GM18520 (cell line): ENCODE data around the gene CYTH2.

ENCODE experiments used
- ATAC-seq: cut with Tn5 transposase; IDR thresholded peaks from one replicate; pipeline ENCODE4 v1.9.1; 2021; ENCODE audit not compliant: unreplicated experiment

The CYTH2 gene

DNA sequence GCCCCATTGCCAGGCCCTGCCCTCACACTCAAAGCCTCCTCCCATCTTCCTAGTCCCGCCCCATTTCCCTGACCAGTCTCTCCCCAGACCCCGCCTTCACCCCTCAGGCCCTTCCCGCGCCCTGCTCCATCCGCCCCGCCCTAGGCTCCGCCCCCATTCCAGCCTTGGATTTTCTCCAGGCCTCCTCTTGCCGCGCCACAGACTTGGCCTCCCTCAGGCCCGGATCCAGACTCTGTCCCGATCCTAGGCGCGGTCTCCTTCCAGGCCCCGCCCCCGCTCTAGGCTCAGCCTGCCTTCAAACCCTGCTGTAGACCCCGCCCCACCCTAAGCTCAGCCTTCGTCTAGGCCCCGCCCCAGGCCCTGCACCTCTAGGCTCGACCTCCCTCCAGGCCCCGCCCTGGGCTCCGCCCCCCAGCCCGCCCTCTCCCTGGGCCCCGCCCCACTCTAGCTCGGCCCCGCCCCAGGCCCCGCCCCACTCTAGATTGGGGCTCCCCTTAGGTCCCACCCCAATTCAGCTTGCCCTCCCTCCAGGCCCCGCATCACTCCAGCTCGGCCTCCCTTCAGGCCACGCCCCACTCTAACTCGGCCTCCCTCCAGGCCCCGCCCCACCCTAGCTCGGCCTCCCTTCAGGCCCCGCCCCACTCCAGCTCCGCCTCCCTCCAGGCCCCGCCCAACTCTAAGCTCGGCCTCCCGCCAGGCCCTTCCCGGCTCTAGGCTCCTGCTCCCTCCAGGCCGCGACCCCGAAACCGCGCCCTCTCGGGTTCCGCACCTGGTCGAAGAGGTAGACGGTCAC is 24.0 kb downstream of the CYTH2 start:
- peak; percentile 48 for ATAC-seq

DNA sequence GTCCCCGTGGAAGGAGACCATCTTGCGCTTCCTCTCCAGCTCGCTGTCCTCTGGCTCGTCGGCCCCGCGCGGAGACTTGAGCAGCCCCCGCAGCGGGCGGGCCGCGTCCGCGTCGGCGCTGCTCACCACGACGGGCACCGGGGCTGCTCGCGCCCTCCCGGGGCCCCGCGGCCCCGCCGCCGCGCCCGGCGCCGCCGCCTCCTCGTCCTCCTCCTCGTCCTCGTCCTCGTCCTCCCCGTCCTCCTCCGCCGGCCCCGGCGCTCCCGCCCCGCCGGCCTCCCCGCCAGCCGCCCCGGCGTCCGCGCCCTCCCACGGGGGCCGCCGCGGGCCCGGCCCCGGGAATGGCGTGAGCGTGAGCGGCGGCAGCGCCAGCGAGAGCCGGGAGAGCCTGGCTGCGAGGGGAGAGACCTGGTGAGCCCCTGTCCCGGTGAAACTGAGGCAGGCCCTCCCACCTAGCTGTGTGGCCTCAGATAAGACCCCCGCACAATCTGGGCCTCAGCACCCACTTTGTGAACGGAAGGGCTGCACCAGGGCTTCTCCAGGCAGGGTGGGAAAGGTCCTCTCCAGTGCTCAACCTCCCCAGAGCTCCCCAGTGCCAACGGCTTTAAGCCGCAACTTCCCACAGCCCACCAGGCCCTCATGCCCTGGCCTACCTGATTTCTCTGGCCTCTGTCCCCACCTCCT is 24.7 kb downstream of the CYTH2 start:
- peak; percentile 4 for ATAC-seq

DNA sequence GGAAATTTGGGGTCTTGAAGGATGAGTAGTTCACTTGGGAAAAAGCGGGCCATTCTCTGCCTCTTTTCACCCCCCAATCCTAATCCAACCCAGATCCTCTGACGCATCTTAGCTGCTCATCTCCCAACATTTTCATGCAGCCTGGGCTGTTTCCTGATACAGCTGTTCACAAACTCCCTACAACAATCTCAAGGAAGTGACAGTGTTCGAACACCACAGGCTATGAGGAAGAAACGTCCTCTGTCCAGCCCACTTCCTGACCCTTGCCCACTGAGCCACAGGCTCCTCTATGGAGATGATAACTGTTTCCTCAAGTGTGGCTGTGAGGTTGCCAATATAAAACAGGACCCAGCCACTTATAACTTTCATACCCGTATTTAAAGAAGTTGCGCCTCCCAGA is 26.2 kb downstream of the CYTH2 start:
- no peak for ATAC-seq

DNA sequence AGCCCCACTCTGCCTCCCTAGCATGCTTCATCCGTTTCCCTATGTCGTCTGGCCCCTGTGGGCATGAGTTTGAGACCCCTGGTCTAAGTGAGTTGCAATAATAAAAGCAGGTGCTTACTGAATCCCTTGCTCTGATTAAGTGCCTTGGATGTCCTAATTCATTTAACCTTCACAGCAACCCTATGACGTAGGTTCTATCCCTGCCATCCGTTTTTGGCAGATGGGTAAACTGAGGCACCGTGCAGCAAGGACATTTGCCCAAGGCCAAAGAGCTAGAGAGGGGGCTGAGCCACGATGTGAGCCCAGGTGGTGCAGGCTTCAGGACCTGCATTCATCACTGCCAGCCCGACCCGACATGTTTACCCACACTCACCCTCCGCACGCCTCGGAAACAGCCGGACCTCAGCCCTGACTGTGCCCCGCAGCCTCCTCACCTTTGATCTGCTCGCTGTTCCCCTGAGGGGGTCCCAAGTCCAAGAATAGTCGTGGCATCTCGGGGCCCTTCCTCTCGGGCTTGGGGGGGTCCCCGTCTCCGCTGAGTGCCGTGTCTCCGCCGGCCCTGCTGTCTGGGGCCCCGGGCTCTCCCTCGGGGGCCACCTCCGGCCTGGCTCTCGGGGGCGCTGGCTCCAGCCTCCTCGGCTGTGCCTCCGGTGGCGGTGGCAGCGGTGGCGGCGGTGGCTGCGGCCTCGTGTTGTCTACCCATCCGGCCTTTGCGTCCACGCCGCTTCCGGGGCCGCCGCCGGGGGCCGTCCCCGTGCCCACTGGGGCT is 28.0 kb downstream of the CYTH2 start:
- ATAC-seq: no peak

DNA sequence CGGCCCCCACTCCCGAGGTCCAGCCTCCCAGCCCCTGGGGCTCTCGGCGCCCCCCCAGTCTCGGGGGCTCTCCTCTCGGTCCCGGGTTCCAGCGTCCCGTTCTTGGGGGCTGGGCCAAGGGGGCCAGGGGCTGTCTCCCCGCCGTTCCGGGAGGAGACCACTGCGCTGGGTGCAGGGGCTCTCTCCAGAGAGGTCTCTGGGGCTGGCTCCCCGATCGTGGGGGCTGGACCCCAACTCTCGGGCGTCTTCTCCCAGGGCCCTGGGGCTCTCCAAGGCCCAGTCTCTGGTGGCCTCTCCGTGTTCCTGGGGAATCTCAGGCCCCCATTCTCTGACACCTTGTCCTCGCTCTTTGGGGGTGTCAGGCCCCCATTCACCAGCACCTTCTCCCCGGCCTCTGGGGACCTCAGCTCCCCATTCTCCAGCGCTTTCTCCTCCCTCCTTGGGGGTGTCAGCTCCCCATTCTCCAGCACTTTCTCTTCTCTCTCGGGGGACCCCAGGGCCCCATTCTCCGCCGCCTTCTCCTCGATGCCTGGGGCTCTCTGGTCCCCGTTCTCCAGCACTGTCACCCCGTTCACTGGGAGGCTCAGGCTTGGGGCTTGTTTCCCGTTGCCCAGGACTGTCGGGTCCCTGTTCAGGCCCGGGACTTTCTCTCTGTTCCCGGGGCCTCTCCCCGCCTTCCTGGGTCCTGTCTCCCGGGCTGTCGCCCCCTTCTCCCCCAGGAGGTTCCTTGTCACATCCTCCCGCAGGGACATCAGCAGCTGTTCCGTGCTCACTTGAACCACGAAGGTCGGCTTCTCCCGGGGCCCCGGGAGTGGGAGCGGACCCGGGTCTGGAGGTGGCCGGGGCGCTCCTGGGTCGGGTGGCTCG is 28.8 kb downstream of the CYTH2 start:
- no peak for ATAC-seq

DNA sequence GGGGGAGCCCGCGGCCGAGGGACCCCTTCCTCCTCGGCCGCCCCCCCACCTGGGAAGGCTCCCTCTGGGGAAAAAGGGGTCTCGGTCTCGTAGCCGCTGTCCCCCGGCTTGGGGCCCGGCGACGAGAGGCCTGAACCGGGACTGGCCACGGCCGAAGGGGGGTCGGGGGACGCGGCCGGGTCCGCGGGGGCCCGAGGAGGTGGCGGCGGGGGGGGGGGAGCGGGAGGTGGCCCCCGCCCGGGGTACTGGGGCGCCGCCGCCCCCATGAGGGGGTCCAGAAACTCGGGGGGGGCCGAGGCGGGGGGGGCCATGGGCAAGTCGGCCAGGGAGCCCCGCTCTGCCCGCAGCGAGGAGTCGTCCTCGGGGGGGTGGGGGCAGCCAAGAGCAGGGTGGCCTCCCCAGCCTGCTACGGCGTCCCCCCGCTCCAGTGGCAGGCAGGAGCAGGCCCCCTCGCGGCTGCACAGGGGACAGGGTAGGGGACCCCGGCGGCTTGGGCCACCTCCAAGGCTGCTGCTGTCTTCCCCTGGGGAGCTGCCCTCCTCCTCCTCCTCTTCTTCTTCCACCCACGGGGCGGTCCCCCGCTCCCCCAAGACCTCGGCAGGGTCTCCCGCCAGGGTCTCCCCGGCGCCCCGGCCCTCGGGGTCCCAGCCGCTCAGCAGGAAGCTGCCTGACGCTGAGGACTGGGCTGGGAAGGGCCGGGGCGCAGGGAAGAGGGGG is 29.6 kb downstream of the CYTH2 start:
- no peak for ATAC-seq

DNA sequence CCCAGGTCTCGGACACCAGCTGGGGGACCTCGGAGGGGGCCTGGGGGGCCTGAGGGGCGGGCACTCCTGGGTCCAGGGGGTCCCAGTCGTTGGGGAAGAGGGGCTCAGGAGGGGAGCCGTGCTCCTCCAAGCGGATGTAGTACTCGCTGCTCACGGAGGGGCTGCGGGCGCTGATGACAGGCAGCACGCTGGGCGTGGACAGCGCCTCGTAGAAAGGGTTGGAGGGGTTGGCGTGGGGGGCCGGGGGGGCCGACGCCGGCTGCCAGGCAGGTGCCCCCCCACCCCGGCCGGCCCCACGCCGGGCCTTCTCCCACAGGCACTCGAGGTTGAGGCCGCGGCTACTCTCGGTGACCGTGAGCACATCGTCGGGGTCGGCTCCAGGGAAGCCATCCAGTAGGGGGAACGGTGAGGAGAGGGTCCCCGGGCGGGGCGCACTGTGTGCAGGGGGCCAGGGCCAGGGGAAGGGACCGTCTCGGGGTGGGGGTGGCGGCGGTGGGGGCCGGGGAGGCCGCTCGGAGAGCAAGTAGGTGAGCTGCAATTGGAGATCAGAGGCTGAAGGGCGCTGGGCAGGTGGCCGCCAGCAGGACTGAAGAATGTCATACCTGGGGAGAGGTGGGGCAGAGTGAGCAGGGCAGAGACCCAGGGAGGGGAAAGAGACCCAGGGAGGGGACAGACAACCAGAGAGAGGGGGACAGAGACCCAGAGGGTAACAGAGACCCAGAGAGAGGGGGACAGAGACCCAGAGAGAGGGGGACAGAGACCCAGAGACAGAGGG is 30.3 kb downstream of the CYTH2 start:
- ATAC-seq: no peak

DNA sequence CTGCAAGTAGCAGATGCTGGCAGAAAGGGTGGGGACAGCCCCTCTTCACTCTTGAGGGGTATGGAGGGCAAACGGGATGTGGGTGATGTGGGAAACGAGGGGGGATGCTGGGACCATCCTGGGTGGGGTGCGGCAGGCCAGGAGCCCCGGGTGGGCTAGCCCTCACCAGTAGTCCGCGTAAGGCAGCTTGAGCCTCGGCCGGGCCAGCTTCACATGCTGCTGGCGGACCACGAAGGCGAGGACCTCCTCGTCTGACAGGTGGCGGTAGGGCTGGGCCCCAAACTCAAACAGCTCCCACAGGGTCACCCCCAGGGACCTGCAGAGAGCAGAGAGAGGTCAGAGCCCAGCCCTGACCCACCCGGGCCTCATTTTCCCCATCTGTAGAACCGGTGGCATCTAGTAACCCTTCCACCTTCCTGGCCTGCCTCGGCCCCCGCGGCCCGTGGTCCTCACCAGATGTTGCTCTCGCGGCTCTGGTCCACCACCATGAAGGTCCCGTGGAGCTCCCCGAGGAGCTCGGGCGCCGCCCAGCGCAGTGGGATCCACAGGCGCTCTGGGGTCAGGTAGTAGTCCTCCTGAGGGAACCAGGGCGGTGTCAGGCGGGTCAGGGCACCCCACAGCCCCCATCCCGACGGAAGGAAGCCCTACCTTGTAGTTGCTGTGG is 31.8 kb downstream of the CYTH2 start:
- no peak for ATAC-seq

DNA sequence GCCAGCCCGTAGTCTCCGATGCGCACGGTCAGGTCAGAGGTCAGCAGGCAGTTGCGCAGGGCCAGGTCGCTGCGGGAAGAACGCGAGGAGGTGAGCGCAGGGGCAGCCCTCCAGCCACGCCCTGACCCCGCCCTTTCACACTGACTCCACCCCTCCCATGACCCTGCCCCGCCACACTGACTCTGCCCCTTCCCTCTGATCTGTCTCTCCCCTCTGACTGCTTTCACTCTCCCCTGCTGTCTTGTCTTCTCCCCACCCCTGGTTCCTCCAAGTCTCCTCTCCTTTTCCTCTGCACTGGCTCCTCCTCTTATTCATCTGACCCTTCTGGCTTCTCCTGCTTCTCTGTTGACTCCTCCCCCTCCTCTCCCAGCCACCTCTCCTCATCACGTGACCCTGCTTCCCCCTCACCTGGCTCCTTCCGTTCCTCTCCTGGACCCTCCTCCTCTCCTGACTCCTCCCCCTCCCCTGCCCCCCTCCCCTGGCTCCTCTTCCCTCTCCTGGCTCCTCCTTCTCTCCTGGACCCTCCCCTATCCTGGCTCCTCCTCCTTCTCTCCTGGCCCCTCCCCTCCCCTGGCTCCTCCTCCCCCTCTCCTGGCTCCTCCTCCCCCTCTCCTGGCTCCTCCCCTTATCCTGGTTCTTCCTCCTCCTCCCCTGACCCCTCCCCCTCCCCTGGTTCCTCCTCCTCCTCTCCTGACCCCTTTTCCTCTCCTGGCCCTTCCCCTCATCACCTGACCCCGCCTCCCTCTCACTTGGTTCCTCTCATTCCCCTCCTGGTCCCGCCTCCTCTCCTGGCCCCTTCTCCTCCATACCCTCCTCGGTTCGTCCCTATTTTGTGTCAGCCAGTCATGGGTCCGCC is 32.6 kb downstream of the CYTH2 start:
- ATAC-seq: no peak

DNA sequence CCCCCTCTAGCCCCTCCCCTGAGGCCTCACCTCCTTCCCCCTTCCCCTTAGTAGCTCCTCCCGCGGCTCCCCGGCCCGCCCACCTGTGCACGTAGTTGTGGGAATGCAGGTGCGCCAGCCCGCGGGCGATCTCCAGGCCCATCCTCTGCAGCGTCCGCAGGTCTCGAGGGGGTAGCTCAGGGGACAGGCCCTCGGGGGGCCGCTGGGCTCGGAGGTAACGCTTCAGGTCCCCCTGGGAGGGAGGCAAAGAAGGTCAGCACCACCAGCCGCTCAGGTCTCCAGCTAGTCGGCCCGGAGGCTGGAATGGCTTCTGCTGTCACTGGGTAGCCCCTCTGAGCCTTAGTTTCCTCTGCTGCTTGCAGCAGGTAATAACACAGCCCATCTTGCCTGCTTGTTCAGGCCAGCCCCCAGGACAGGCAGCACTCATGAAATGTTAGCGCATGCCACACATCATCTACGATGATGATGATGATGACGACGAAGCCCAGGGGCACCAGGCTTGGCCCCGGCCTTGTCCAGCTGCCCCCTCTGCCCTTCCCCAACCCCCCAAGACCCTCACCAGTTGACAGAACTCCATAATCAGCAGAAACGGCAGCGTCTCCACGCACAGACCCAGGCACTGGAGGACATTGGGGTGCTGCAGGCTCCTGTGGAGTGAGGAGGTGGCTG is 33.3 kb downstream of the CYTH2 start:
- ATAC-seq: no peak

DNA sequence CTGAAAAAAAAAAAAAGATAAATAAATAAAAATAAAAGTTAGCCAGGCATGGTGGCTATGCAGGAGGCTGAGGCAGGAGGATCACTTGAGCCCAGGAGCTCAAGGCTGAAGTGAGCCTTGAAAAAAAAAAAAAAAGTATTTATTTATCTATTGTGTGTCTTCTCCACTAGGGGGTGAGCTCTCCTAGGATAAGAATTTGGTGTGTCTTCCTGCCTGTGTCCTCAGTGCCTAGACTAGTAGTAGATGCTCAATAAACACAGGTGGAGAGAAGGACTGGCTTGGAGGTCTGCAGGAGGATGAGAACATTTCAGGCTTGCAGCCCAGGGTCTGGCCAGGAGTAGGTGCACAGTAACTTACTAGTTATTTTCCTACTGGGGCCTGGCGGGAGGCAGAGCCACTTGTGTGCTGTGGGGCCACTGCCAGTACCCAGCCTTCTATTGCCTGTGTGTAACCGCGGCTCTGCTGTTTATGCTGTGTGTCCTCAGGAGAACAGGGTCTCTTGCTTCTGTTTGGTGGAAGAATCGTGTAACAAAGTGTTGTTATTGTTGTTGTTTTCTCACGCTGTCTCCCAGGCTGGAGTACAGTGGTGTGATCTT is 37.1 kb downstream of the CYTH2 start:
- ATAC-seq: no peak

DNA sequence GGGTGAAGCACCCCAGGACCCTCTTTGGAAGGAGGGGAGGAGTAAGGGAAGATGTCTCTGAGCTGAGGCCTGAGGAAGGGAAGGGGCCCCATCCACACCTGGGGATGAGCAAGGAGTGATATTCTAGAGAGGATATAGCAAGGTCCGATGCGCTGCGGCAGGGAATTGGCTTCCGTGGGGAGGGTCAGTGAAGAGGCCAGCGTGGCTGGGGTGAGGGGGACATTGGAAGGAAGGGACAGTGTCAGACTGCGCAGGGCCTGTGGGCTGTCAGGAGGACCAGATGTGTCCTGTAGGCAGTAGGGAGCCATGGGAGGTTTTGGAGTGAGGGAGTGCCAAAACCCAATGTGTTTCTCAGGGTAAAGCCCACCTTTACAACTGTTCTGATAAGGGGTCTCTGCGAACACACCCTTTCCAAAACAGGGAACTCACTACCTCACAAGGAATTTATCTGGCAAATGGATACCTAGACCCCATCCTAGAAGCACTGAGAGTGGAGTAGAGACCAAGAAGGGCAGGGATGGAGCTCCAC is 38.8 kb downstream of the CYTH2 start:
- ATAC-seq: no peak

DNA sequence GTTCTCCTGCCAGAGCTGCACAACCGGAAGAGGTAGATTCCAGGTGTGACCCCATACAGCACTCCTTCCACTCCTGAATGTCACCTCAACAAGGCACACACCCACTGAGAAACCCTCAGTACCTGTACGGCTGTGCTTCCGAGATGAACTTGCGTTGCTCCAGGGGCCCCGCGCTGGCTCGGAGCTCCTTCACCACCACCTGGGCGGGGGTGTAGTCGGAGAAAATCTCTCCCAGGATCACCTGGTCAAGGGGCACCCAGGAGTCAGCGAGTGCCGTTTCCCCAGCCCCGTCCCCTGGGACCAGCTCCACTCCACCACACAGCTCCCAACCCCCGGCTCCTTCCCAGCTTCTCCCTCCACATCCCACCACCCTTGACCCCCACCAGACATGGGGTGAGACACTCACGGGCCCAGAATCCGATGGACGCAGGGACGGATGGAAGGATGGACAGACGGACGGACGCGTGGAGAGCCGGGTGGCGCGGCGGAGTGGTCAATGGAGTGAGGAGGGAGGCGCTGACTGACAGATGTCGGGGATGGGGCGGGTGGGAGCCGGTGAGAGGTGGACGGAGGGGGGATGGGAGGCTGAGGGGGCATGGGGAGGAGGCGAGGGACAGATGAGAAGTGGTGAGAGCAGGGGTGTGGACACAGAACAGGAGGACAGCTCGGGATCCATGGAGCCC is 39.7 kb downstream of the CYTH2 start:
- no peak for ATAC-seq

DNA sequence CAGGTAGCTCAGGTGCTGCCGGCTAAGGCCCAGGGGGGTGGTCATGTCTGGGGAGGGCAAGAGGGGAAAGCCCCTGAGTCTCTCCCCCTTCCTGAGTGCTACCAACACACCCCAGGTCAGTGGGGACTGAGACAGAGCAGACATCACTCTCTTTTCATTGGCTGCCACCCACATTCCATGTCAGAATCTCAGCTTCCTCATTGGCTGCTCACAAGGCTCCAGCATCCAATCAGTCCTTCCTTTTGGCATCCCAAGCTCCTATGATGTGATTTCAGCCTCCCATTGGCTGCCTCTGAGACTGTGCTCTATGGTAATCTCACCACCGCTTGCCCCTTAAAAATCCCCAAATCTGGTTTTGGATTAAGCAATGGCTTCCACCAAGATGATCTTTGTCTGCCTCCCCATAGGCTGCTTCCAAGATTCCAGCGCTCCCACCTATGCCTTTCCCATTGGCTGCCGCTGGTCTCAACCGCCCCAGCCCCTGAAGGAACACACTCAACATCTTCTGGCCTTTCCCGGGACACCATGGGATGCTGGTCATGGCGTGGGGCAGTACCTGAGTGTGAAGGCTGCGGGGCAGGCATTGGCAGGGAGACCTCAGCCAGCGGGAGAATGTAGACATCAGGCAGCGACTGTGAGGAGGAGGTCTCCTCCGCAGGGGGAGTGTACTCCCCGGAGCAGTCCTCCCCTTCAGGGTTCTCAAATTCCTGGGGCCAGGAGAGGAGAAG is 40.5 kb downstream of the CYTH2 start:
- ATAC-seq: no peak

DNA sequence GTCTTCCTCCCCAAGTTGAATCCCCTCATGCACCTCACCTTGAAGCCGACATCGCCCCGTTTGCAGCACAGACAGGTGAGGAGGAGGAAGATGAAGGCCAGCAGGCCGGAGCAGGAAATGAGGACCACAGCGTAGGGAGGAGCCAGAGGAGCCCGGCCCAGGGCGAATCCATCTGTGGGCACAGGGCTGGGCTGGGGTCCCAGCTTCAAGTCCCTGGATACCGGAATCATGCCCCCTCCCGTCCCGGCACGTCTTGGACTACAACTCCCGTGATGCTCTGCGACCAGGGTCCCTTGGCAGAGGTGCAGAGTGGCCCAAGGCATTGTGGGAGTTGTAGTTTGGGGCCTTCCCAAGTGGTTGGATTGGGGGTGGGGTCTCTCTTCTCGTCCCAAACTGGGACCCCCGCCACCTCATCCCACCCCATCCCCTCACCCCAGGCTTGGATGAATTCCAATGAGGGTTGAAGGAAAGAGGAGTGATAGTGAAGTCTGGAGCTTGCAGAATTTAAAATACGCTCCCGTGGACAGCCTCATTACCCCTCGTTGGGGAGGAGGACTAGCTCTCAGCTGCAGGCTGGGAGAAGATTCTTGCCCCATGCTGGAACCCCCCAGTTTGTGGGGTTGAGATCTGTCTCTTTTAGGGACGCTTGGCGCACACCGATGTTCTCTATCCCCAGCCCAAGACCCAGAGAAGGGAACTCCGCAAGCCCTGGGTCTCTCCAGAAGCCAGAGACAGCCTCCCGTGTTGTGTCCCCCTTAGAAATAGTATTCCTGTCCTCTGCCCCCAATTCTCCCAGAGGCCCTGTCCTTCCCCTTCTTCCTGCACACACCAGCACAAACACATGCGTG is 41.5 kb downstream of the CYTH2 start:
- no peak for ATAC-seq
